Small intestine (tissue), 7 donors: ENCODE results near the gene PRR18. TPM values are rescaled to one million over a fixed set of nuclear protein-coding genes. Genes with fewer than 3 reads are reported as not detected.

Experiments
- DNase-seq, 2 donors: peaks; one replicate each; pipeline versions ENCODE4 v3.0.0 to v3.0.0-alpha.2; 2013
- FAIRE-seq: peaks from 2 replicates; lab custom pipeline; 2012; peaks lifted over from hg19 to GRCh38; lab: Jason Lieb, UNC
- H3K27ac ChIP-seq, 3 donors: one replicate each; pipeline ENCODE4 v1.5.1; 2013; ENCODE audit warnings: low read length in 2 of 3, mild to moderate bottlenecking in 2 of 3, control low read depth in 1 of 3, inconsistent platforms in 1 of 3, low read depth in 1 of 3, moderate library complexity in 1 of 3
- H3K27me3 ChIP-seq, 3 donors: one replicate each; pipeline ENCODE4 v1.6.1; 2013; ENCODE audit warnings: low read length in 3 of 3, inconsistent platforms in 1 of 3; ENCODE audit not compliant: control insufficient read depth in 3 of 3, insufficient read depth in 3 of 3
- H3K36me3 ChIP-seq, 3 donors: one replicate each; pipeline ENCODE4 v1.6.1; 2013; ENCODE audit warnings: low read length in 3 of 3, inconsistent platforms in 1 of 3, low read depth in 1 of 3, mild to moderate bottlenecking in 1 of 3, moderate library complexity in 1 of 3; ENCODE audit not compliant: control insufficient read depth in 3 of 3, insufficient read depth in 2 of 3
- H3K4me1 ChIP-seq, 3 donors: one replicate each; pipeline ENCODE4 v1.6.1; 2013; ENCODE audit warnings: low read length in 2 of 3, inconsistent platforms in 1 of 3, low read depth in 1 of 3, mild to moderate bottlenecking in 1 of 3, moderate library complexity in 1 of 3; ENCODE audit not compliant: control insufficient read depth in 3 of 3, insufficient read depth in 2 of 3
- H3K4me3 ChIP-seq, 3 donors: one replicate each; pipeline ENCODE4 v1.5.1; 2013; ENCODE audit warnings: low read length in 3 of 3, control low read depth in 1 of 3, inconsistent platforms in 1 of 3, low read depth in 1 of 3, mild to moderate bottlenecking in 1 of 3, moderate library complexity in 1 of 3
- H3K9me3 ChIP-seq, 2 donors: one replicate each; pipeline ENCODE4 v1.6.1; 2013; ENCODE audit warnings: low read depth in 1 of 2, low read length in 1 of 2; ENCODE audit not compliant: control insufficient read depth in 2 of 2, insufficient read depth in 1 of 2
- WGBS, 3 donors: extraction: QIAGEN DNeasy Blood & Tissue Kit; methylation state at CpG; one replicate each; pipeline ENCODE4 v1.1.7; 2013; 5-methylcytosine and 5-hydroxymethylcytosine counted together
- polyA plus RNA-seq, 4 donors: library from polyadenylated mRNA; stranded (reverse) in 3 of 4; unstranded in 1 of 4; fragments of 200-250 nt in 3 of 4; fragments of 120-200 nt in 1 of 4; gene quantifications; one replicate each; pipeline versions ENCODE4 v1.2.1 to v1.2.3, GENCODE V29; 2013
- donor health status: healthy with polysubstance abuse.
- donor health status: control.
- donor health status: control.
- donor health status: Bipolar disorder and iron deficiency.
- donor health status: healthy.

PRR18 gene
- polyA plus RNA-seq, 4 donors: 0.43 to 0.68 (median 0.45) TPM; not detected in 1

DNA sequence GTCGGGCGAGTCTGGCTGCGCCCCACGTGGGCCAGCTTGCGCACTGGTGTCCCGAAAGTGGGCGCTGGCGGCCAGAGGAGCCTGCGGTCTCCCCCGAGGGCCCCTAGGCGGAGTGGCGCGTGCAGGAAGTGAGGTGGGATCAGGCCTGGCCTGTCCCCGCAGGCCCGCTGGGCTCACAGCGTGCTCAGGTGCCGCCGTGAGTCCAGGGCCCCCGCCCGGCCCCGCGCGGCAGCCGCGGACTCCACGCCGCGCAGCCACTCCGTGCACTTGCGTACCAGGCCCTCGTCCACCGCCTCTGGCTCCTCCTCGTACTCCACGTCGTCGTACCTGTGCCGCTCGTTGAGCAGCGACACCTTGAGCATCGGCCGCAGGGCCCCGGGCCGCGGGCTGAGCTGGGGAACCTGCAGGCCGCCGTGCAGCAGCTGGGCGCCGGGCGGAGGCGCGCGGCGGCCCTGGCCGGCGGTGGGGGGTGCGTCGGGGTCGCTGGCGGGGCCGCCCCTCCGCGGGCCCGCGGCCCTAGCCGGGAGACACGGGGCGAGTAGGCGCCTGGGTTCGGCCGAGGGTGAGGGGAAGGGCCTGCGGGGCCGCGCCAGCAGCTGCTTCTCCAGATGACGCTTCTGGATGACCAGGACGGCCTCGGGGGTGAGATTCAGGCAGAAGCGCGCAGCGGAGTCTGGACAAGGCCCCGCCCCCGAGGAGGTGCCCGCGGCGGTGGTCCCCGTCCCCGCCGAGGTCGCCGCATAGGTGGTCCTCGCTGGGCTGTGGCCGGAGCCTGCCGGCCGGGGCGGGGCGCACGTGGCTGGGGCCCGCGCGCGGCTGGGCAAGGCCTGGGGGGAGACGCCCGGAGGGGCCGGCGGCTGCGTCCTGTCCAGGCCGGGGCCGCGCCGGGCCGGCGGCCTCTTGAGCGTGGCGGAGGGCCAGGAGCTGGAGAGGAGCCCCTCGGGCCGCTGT lies 835 bp downstream of the PRR18 start:
- Histone ChIP-seq H3K27ac (peak overlapping the region in 1 of 3 donors; percentile 69), H3K27me3 (peaks cover 2 to 31% (median 4%) of the 10 kb centered on the region in 3 donors), H3K36me3 (no peaks in the 10 kb centered on the region), H3K4me1 (peaks cover 4 to 18% (median 4%) of the 10 kb centered on the region in 3 donors), H3K9me3 (no peaks in the 10 kb centered on the region), H3K4me3 (peak overlapping the region; percentile 16 to 75 (median 44))
- WGBS, 3 donors: 3 to 6% (median 5%) methylated on average over 59 to 115 of the region's 115 CpGs
- DNase-seq (peak; percentile 30 to 79), FAIRE-seq (no peak)

DNA sequence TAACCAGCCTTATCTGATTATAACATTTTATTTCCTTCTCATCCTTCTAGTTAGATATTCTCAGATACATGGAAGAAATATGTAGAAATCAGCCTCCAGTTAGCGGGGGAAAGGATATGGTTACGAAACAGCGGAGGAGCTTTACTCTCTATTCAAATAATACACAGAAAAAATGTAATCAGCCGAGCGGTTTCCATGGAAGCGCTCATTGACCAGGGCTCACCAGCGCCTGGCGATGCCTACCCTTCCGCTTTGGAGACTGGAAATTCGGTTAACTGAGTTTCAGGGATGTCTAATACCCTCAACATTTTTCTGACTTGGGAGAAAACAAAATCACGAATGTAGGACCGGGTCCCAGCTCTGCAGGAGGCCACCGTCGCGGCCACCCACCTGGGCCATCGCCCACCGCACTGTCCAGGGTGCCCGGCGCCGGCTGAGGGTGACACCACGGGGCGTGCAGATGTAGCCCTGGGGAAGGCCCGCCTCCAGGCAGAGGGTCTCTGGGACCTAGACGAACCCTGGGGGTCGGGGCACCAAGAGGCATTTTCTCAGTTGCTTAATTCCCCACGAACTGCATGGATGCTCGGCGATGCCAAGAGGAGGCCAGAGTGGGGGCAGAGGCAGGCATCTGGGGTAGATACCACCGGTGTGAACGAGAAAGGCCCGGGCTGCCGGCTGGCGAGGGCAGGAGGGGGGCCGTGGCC lies 1.7 kb downstream of the PRR18 start:
- no peaks in the 10 kb centered on the region for H3K36me3 ChIP-seq
- 53 to 66% (median 54%) methylated on average over 30 to 34 of the region's 34 CpGs for WGBS, 3 donors
- H3K27ac ChIP-seq: no peak overlapping the region
- peak in 1 of 2 donors; percentile 59 for DNase-seq
- no peak for FAIRE-seq
- H3K27me3 ChIP-seq: peaks cover 2 to 31% (median 4%) of the 10 kb centered on the region in 3 donors
- H3K4me1 ChIP-seq: peaks cover 4 to 18% (median 4%) of the 10 kb centered on the region in 3 donors
- H3K4me3 ChIP-seq: peak overlapping the region in 2 of 3 donors; percentile 24 to 75
- H3K9me3 ChIP-seq: no peaks in the 10 kb centered on the region

DNA sequence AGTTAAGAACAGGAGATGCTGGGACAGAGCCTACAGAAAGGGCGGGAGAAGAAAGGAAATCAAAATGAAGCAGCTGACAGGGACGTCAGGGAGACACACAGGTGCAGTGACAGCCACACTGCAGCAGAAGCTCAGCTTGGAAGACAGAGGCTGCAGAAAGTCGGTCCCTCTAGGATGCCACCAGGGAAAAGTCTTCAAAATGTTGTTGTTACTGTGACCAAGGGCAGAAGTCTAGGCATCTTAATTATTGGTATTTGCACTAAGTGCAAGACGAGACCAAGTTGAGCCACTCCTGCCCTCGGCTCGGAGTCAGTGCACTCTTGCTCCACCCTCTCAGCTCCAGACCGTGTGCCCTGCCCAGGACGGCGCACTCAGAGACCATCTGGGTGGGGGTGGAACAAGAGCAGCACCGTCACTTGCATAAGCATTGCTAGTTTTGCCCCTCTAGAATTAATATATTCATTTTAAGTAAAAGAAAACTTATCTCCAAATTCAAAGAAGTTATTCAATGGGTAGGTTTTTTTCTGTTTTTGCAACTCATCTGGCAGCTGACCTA lies 2.6 kb downstream of the PRR18 start:
- H3K4me3 ChIP-seq: no peak overlapping the region
- H3K27ac ChIP-seq: no peak overlapping the region
- H3K9me3 ChIP-seq: no peaks in the 10 kb centered on the region
- 35 to 55% (median 52%) methylated on average over 10 of the region's 10 CpGs for WGBS, 3 donors
- H3K4me1 ChIP-seq: peaks cover 4 to 18% (median 4%) of the 10 kb centered on the region in 3 donors
- H3K36me3 ChIP-seq: no peaks in the 10 kb centered on the region
- H3K27me3 ChIP-seq: peaks cover 2 to 31% (median 4%) of the 10 kb centered on the region in 3 donors
- DNase-seq: peak; percentile 15 to 38
- no peak for FAIRE-seq

DNA sequence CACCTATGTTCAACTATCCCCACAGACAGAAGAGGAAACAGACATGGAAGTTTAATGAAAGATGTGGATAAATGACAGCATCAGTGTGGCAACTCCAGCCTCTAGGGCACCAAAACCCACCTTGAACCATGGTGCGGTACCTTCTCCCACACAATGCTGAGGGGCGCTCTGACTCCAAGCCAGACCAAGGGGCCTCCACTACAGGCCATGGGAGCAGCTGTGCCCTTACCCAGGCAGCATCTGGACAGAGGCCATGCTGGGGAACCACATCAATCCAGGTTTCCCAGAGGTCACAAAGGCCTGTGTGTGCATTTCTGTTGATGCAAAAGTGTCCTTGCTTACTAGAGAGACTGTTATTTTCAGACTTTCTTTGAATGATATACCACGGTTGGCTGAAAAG lies 4.1 kb downstream of the PRR18 start:
- WGBS, 3 donors: 86 to 95% (median 88%) methylated on average over 3 of the region's 3 CpGs
- H3K4me1 ChIP-seq: peaks cover 4 to 14% (median 4%) of the 10 kb centered on the region in 3 donors
- no peak for DNase-seq
- H3K36me3 ChIP-seq: no peaks in the 10 kb centered on the region
- H3K9me3 ChIP-seq: no peaks in the 10 kb centered on the region
- H3K27ac ChIP-seq: no peak overlapping the region
- H3K4me3 ChIP-seq: no peak overlapping the region
- no peak for FAIRE-seq
- peaks cover 2 to 21% (median 4%) of the 10 kb centered on the region in 3 donors for H3K27me3 ChIP-seq

DNA sequence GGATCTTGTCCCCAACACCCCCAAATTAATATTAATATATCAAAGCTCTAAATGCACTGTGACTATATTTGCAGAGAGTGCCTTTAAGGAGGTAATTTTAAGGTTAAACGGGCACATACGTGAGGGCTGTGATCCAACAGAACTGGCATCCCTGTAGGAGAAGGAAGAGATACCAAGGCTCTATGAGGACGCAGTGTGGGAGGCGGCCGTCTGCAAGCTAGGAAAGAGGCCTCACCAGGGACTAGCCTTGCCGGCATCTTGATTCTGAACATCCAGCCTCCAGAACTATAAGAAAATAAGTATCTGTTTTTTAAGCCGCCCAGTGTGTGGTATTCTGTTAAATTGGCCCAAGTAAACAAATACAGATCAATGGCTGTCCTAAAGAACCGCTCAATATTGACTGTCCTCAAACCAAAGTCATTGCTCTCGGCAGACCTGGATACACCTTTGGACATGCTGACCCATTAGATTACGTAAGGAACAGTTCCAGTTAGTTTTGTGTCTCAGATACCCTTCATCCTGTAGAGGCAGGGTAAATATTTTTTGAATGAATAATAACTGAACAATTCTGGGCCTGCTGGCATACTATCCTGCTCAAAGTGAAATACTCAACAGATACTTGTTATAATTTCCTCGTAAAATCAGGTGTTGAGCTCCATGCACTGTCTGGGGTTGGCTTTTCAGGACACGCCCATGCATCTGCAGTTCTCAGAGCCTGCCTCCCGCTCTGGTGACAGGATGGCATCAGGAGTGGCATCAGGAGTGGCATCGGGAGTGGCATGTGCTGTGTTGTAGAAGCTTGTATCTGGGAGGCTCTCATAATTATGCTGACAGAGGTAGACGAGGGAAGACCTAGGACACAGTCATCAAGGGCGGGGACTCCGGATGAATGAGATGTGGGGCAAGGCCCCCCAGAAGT lies 6.3 kb downstream of the PRR18 start:
- no peak overlapping the region for H3K27ac ChIP-seq
- no peak for FAIRE-seq
- no peak overlapping the region for H3K4me3 ChIP-seq
- no peak for DNase-seq
- WGBS, 3 donors: 88 to 92% (median 90%) methylated on average over 17 of the region's 17 CpGs
- H3K36me3 ChIP-seq: no peaks in the 10 kb centered on the region
- peaks cover under 1 to 12% (median 3%) of the 10 kb centered on the region in 3 donors for H3K4me1 ChIP-seq
- H3K9me3 ChIP-seq: peaks cover 0 to 10% of the 10 kb centered on the region in 2 donors
- peaks cover 2 to 14% (median 4%) of the 10 kb centered on the region in 3 donors for H3K27me3 ChIP-seq

DNA sequence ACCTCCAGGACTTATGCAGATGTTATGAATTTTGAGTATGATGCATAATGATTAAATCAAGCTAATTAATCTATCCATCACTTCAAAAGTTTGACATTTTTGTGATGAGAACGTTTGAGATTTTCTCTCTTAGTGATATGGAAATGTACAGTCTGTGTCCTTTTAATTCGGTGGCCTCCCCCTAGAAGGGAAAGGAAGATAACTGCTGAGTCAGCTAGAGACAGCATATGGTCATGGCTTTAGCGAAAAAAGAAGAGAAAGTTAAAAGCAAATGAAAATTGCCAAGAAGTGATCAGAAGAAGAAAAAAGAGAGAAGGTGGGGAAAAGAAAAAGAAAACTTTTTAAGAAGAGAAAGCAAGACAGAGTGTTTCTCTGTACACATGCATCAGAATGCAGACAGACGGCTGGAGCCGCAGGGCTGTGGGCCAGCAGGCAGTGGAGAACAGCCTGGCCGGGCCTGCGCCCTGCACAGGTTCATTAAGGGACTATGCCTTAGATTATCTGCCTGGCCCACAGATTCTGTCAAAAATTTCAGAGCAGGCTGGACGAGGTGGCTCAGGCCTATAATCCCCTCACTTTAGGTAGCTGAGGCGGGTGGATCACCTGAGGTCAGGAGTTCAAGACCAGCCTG lies 7.7 kb downstream of the PRR18 start:
- H3K9me3 ChIP-seq: peaks cover 0 to 23% of the 10 kb centered on the region in 2 donors
- WGBS, 3 donors: 84 to 86% (median 84%) methylated on average over 9 of the region's 9 CpGs
- no peak for DNase-seq
- H3K4me1 ChIP-seq: peaks cover 0 to 2% (median 0%) of the 10 kb centered on the region in 3 donors
- H3K4me3 ChIP-seq: no peak overlapping the region
- H3K27ac ChIP-seq: no peak overlapping the region
- no peak for FAIRE-seq
- no peaks in the 10 kb centered on the region for H3K36me3 ChIP-seq
- H3K27me3 ChIP-seq: peaks cover 0 to 5% (median 4%) of the 10 kb centered on the region in 3 donors

DNA sequence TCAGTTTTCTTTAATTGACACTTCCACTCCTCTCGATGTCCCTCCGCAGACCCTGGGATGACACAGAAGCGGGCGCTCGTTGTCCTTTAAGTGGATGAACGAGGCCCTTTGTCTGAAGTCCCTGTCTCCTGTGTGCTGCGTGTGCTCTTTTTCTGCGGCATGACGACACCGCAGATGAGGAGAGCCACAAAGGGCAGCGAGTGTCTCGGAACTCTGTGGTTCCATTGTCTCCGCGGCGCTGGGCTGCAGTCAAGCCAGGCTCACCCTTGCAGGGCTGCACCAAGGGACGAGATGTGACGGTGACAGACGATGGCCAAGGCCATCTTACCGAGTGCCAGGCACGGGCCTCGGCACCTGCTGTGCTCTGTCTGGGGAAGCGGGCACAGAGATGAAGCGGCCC lies 10.6 kb downstream of the PRR18 start:
- 93 to 97% (median 96%) methylated on average over 23 of the region's 23 CpGs for WGBS, 3 donors
- peaks cover 0 to 23% of the 10 kb centered on the region in 2 donors for H3K9me3 ChIP-seq
- H3K27me3 ChIP-seq: peaks cover 0 to 4% (median under 1%) of the 10 kb centered on the region in 3 donors
- no peak overlapping the region for H3K4me3 ChIP-seq
- H3K36me3 ChIP-seq: no peaks in the 10 kb centered on the region
- H3K27ac ChIP-seq: no peak overlapping the region
- H3K4me1 ChIP-seq: peaks cover 0 to 11% (median 0%) of the 10 kb centered on the region in 3 donors
- DNase-seq: no peak
- FAIRE-seq: no peak
